HepG2 (cell line): ENCODE results near the gene ZBTB14.

Experiments
- CREB1 ChIP-seq, 2 experiments: fragments of 450-650 bp in 1 of 2; IDR thresholded peaks; 2 replicates each; pipeline ENCODE4 v1.6.1; 2016 to 2017; ENCODE audit warnings: control low read depth in 1 of 2, mild to moderate bottlenecking in 1 of 2, missing compliant biosample characterization in 1 of 2, missing genetic modification characterization in 1 of 2
- EP300 ChIP-seq, 3 experiments: sonication (generic) in 1 of 3; formaldehyde crosslinking in 1 of 3; IDR thresholded peaks; 2 replicates each; pipeline versions ENCODE4 v1.5.1 to v1.6.1; 2011 to 2020; ENCODE audit warnings: low read depth in 2 of 3, low read length in 2 of 3, borderline replicate concordance in 1 of 3, improper control_type of control experiment in 1 of 3, mild to moderate bottlenecking in 1 of 3, missing genetic modification reagents in 1 of 3, moderate library complexity in 1 of 3
- EZH2 ChIP-seq: conservative IDR thresholded peaks from 2 replicates; pipeline ENCODE4 v1.6.1; 2012; ENCODE audit warnings: mild to moderate bottlenecking, low read depth, low read length, moderate library complexity
- KDM4B ChIP-seq: sonication (generic); formaldehyde crosslinking; IDR thresholded peaks from 2 replicates; pipeline ENCODE4 v1.4.0; 2020; ENCODE audit warnings: missing genetic modification reagents
- NR3C1 ChIP-seq: sonication (generic); formaldehyde crosslinking; IDR thresholded peaks from 2 replicates; pipeline ENCODE4 v1.4.0; 2020; ENCODE audit warnings: missing genetic modification reagents
- ZNF235 ChIP-seq: sonication (generic); formaldehyde crosslinking; IDR thresholded peaks from 2 replicates; pipeline ENCODE4 v1.8.1; 2023; ENCODE audit warnings: mild to moderate bottlenecking, missing genetic modification reagents, borderline replicate concordance
- ZNF256 ChIP-seq: sonication (generic); formaldehyde crosslinking; conservative IDR thresholded peaks from 2 replicates; pipeline ENCODE4 v1.4.0; 2020; ENCODE audit warnings: missing genetic modification reagents
- TF ChIP-seq, protein P1 (sequence below): sonication (generic); formaldehyde crosslinking; IDR thresholded peaks from 2 replicates; pipeline ENCODE4 v1.4.0; 2020; ENCODE audit warnings: missing genetic modification reagents
- TF ChIP-seq, protein P2 (sequence below): sonication (generic); formaldehyde crosslinking; IDR thresholded peaks from 2 replicates; pipeline ENCODE4 v1.5.0; 2020; ENCODE audit warnings: missing genetic modification reagents
- TF ChIP-seq, protein P3 (sequence below): sonication (generic); formaldehyde crosslinking; IDR thresholded peaks from 2 replicates; pipeline ENCODE4 v1.5.1; 2020; ENCODE audit warnings: mild to moderate bottlenecking, missing genetic modification reagents
- TF ChIP-seq, protein P4 (sequence below): sonication (generic); formaldehyde crosslinking; IDR thresholded peaks from 2 replicates; pipeline ENCODE4 v1.5.1; 2020; ENCODE audit warnings: mild to moderate bottlenecking, moderate library complexity, missing genetic modification reagents

DNA sequence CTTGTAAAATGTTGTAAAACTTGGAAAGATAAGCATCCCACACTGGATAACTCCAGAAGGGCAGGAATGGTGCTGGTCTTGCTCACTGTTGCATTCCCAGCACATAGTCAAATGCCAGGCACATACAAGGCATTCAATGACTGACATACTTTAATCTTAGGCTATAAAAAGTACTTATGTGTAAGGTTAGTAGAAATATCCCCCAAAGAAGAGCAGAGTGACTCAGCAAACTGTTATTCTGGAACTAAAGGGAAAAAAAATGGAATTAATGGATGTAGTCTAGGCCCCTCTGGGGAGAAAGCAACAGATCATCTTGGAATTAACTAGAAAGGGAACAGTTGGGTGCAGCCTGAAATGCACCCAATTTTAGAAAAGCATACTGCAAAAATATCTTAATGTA is 9.0 kb downstream of the ZBTB14 start:
- TF ChIP-seq, protein P1, sequence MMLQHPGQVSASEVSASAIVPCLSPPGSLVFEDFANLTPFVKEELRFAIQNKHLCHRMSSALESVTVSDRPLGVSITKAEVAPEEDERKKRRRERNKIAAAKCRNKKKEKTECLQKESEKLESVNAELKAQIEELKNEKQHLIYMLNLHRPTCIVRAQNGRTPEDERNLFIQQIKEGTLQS, result no peak
- TF ChIP-seq KDM4B (CRISPR knock-in tag), result no peak
- TF ChIP-seq NR3C1 (CRISPR knock-in tag), result no peak
- TF ChIP-seq, protein P2, sequence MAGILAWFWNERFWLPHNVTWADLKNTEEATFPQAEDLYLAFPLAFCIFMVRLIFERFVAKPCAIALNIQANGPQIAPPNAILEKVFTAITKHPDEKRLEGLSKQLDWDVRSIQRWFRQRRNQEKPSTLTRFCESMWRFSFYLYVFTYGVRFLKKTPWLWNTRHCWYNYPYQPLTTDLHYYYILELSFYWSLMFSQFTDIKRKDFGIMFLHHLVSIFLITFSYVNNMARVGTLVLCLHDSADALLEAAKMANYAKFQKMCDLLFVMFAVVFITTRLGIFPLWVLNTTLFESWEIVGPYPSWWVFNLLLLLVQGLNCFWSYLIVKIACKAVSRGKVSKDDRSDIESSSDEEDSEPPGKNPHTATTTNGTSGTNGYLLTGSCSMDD (CRISPR knock-in tag), result no peak
- TF ChIP-seq, protein P3, sequence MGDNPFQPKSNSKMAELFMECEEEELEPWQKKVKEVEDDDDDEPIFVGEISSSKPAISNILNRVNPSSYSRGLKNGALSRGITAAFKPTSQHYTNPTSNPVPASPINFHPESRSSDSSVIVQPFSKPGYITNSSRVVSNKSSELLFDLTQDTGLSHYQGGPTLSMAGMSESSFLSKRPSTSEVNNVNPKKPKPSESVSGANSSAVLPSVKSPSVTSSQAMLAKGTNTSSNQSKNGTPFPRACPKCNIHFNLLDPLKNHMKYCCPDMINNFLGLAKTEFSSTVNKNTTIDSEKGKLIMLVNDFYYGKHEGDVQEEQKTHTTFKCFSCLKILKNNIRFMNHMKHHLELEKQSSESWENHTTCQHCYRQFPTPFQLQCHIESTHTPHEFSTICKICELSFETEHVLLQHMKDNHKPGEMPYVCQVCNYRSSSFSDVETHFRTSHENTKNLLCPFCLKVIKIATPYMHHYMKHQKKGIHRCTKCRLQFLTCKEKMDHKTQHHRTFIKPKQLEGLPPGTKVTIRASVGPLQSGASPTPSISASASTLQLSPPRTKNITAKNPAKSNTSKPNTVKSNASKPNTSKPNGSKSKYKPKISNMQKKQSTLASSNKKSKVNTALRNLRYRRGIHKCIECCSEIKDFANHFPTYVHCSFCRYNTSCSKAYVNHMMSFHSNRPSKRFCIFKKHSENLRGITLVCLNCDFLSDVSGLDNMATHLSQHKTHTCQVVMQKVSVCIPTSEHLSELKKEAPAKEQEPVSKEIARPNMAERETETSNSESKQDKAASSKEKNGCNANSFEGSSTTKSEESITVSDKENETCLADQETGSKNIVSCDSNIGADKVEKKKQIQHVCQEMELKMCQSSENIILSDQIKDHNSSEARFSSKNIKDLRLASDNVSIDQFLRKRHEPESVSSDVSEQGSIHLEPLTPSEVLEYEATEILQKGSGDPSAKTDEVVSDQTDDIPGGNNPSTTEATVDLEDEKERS (CRISPR knock-in tag), result no peak
- no peak for TF ChIP-seq EP300 (IDR thresholded peaks at IDR 0.05; ENCODE audit: low read depth in 2 of 2, low read length in 2 of 2)
- TF ChIP-seq EP300 (CRISPR knock-in tag; IDR thresholded peaks at IDR 0.05; ENCODE audit: borderline replicate concordance), result no peak
- no peak for TF ChIP-seq EZH2
- no peak for TF ChIP-seq ZNF256 (CRISPR knock-in tag)
- TF ChIP-seq, protein P4, sequence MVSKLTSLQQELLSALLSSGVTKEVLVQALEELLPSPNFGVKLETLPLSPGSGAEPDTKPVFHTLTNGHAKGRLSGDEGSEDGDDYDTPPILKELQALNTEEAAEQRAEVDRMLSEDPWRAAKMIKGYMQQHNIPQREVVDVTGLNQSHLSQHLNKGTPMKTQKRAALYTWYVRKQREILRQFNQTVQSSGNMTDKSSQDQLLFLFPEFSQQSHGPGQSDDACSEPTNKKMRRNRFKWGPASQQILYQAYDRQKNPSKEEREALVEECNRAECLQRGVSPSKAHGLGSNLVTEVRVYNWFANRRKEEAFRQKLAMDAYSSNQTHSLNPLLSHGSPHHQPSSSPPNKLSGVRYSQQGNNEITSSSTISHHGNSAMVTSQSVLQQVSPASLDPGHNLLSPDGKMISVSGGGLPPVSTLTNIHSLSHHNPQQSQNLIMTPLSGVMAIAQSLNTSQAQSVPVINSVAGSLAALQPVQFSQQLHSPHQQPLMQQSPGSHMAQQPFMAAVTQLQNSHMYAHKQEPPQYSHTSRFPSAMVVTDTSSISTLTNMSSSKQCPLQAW (CRISPR knock-in tag), result no peak
- TF ChIP-seq CREB1 (IDR thresholded peaks at IDR 0.05), result no peak
- TF ChIP-seq CREB1 (CRISPR knock-in tag; IDR thresholded peaks at IDR 0.05), result no peak
- no peak for TF ChIP-seq ZNF235 (CRISPR knock-in tag)
